ENCODE measurements around the gene CTBP1.

GRCh38 chr4:1285151-1285789, 36.3 kb upstream of the CTBP1 start:
- TF ChIP-seq CTCF (conservative IDR thresholded peaks at IDR 0.05) (no peak), EZH2 (IDR thresholded peaks at IDR 0.05; ENCODE audit: low read depth) (no peak)
